GM19468 (cell line): Measurements from ENCODE around the gene EIF1AY.
"Not testable (repeated sequence)": the region's sequence is repeated elsewhere in the genome, so short reads cannot be mapped to it uniquely, and the experiment has no call there.

Source experiments
- ATAC-seq: cut with Tn5 transposase; IDR thresholded peaks from one replicate; pipeline ENCODE4 v1.9.1; 2021; ENCODE audit warnings: mild to moderate bottlenecking, moderate library complexity, moderate number of reproducible peaks; ENCODE audit not compliant: unreplicated experiment; ENCODE audit errors: extremely low read depth

Gene EIF1AY

GRCh38 chrY:20575531-20576121 lies at the start of gene EIF1AY:
Gene EIF1AY (plus strand): TSS chrY:20575776. CDS start chrY:20575872, 96 bp downstream.
- no peak for ATAC-seq

DNA sequence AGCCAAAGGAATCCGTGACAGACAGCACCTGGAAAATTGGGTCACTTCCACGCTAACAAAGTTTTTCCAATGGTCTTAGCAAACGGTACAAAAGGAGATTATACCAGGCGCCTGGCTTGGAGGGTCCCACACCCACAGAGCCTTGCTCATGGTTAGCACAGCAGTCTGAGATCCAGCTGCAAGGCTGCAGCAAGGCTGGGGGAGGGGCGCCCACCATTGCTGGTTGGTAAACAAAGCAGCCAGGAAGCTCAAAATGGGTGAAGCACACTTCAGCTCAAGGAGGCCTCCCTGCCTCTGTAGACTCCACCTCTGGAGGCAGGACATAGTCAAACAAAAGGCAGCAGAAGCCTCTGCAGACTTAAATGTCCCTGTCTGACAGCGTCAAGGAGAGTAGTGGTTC lies 47.1 kb upstream of the EIF1AY start:
- no peak for ATAC-seq

- ATAC-seq: no peak
Observed at GRCh38 chrY:20538186-20538585, 37.4 kb upstream of the EIF1AY start.

- no peak for ATAC-seq
Observed at GRCh38 chrY:20538933-20539332, 36.6 kb upstream of the EIF1AY start.

- ATAC-seq: no peak
Observed at GRCh38 chrY:20544451-20544960, 31.1 kb upstream of the EIF1AY start.

- no peak for ATAC-seq
Observed at GRCh38 chrY:20546071-20546470, 29.5 kb upstream of the EIF1AY start.

- no peak for ATAC-seq
Observed at GRCh38 chrY:20549289-20549688, 26.3 kb upstream of the EIF1AY start.

- ATAC-seq: no peak
Observed at GRCh38 chrY:20551840-20552239, 23.7 kb upstream of the EIF1AY start.

- not testable (repeated sequence) for ATAC-seq
Observed at GRCh38 chrY:20552764-20553323, 22.7 kb upstream of the EIF1AY start.

GRCh38 chrY:20555820-20556219 lies 19.8 kb upstream of the EIF1AY start:
- ATAC-seq: no peak

DNA sequence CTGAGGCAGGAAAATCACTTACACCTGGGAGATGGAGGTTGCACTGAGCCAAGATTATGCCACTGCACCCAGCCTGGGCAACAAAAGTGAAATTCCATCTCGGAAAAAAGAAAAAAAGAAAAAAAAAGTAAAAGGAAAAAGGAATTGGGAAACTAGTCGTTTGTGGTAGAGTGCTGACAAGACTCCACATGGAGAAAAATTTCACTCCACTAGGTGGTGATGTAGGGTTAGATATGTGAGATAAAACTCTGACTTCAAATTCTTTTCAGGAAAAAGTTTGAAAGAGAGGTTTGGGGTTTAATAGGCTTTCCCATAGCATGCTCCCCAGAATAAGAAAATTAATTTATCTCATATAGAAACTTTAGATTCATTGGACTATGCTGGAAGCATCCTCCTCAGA lies 16.9 kb upstream of the EIF1AY start:
- no peak for ATAC-seq

DNA sequence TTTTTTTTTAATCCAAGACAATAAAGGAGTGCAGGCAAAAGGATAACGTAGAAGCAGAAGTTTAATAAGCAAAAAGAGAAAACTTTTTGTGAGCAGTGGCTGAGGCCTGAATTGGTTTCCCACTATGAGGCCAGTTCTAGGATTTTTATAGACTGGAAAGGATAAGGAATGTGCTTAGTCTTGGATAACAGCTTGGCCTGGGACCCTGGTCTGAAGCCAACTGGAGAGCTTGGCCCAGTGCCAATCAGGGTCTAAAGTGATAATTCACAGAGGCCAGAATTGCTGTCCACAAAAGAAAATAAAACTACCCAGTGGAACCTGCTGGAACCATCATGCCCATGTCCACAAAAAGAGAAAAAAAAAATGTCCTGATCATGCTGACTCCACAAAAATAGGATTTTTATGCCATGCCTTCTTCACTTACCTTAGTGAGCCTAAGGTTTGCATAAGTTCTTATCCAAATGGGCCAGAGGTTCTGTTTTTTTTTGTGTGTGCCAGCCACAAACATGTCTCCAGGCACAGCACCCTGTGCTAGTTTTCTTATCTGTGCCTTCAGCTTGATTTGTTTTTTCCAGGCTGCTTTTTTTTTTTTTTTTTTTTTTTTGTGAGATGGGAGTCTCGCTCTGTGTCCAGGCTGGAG lies 15.6 kb upstream of the EIF1AY start:
- no peak for ATAC-seq

- ATAC-seq: no peak
Observed at GRCh38 chrY:20571306-20571705, 4.3 kb upstream of the EIF1AY start.

DNA sequence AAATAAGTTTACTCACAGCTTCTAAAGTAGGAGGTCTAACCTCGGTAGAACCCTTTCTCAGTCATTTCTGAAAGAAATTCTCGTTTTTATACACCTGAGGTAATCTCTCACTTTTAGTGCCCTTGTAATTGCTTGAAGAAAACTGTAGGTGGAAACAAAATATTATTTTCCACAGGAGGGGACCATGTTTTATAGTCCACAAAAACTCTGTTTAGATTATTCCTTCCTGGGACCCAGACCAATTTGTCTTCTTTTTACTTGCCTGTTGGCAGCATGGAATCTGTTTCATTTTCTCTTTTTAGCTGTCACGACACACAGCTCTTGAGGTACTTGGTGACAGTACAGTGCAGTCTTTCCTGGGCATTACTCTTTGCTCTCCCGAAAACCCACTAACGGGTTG lies 930 bp downstream of the EIF1AY start:
- no peak for ATAC-seq

DNA sequence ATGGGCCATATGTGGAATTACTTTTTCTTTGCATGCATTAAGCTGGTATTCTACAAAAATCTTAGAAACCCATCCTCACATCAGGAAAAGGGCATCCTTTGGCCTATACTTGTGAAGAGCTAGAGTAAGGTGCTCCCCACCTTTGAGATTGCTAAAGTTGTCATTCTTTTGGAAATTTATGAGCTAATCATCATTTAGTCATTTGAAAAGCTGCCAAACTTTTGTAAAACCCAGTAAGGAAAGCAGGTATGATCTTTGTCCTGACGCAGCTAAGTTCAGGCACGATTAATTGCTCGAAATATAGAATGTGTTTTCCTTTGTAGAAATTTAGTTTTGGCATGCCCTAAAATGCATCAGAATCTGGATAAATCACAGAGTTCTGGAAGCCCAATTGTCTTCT lies 2.6 kb downstream of the EIF1AY start:
- no peak for ATAC-seq

GRCh38 chrY:20581687-20582086 lies 6.1 kb downstream of the EIF1AY start:
- no peak for ATAC-seq

DNA sequence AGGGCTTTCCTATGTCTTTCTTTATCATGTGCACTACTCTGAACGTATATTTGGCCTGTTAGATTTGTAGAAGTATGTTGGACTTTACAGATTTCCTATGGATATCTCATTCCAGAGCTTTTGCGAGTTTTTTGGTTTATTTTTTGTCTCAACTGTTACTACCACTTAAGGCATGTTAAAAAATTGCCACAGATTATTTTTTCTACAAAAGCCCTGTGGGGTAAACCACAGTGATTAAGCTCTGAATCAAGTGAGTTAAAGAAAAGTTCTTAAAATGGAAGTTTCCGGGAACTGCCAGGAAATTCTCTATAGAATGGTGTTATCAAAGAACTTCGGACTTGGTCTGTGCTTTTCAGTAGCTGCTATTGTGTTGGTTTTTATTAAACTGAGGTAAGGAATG lies 10.6 kb downstream of the EIF1AY start:
- no peak for ATAC-seq
